K562 (cell line): ENCODE measurements around the gene ST3GAL3. TPM values are rescaled to one million over a fixed set of nuclear protein-coding genes. Genes with fewer than 3 reads are reported as not detected.
A peak's percentile ranks its signal among the peaks of the same experiment; 100 is the strongest.

Experiments used
- ARHGAP35 ChIP-seq: fragments of 450-650 bp; IDR thresholded peaks from 2 replicates; pipeline ENCODE4 v1.6.1; 2018; ENCODE audit not compliant: partially characterized antibody
- FOXA3 ChIP-seq, 2 experiments: fragments of 450-650 bp in 1 of 2; sonication (generic) in 1 of 2; formaldehyde crosslinking; IDR thresholded peaks in 1 of 2; conservative IDR thresholded peaks in 1 of 2; 2 replicates each; pipeline versions ENCODE4 v1.4.0 to v1.8.0; 2020 to 2022; ENCODE audit warnings: mild to moderate bottlenecking in 2 of 2, missing genetic modification reagents in 1 of 2
- FOXO4 ChIP-seq: fragments of 450-650 bp; formaldehyde crosslinking; IDR thresholded peaks from 2 replicates; pipeline ENCODE4 v1.4.0; 2020; ENCODE audit warnings: mild to moderate bottlenecking, moderate library complexity
- GTF2E2 ChIP-seq: fragments of 200-800 bp; sonication (Bioruptor generic); IDR thresholded peaks from 2 replicates; pipeline ENCODE4 v1.6.1; 2016; ENCODE audit warnings: missing genetic modification characterization, missing compliant biosample characterization
- HDAC8 ChIP-seq: fragments of 450-650 bp; IDR thresholded peaks from 2 replicates; pipeline ENCODE4 v1.6.1; 2016; ENCODE audit warnings: mild to moderate bottlenecking, missing genetic modification characterization, moderate library complexity, missing compliant biosample characterization
- HDGF ChIP-seq: fragments of 450-650 bp; IDR thresholded peaks from 2 replicates; pipeline ENCODE4 v1.6.1; 2016
- KAT2B ChIP-seq: IDR thresholded peaks from one replicate; pipeline ENCODE4 v1.6.1; 2012; ENCODE audit warnings: low read depth, mild to moderate bottlenecking, control low read depth, inconsistent platforms, low read length, moderate library complexity
- MCM3 ChIP-seq: fragments of 450-650 bp; IDR thresholded peaks from 2 replicates; pipeline ENCODE4 v1.6.1; 2016
- MEIS2 ChIP-seq: fragments of 450-650 bp; IDR thresholded peaks from 2 replicates; pipeline ENCODE4 v1.6.1; 2014; ENCODE audit warnings: mild to moderate bottlenecking; ENCODE audit not compliant: partially characterized antibody
- SAP30 ChIP-seq: fragments of 200-600 bp; sonication (generic); IDR thresholded peaks from 2 replicates; pipeline ENCODE4 v1.6.1; 2012; ENCODE audit warnings: borderline replicate concordance, low read depth, mild to moderate bottlenecking, moderate library complexity, low read length, control low read depth, inconsistent platforms; ENCODE audit not compliant: insufficient read depth, poor library complexity, severe bottlenecking
- SIN3B ChIP-seq: fragments of 450-650 bp; IDR thresholded peaks from 2 replicates; pipeline ENCODE4 v1.6.1; 2017; ENCODE audit warnings: low read depth, mild to moderate bottlenecking, moderate library complexity
- SP1 ChIP-seq: sonication (generic); formaldehyde crosslinking; IDR thresholded peaks from 2 replicates; pipeline ENCODE4 v1.8.1; 2022; ENCODE audit warnings: mild to moderate bottlenecking, missing genetic modification reagents
- SREBF1 ChIP-seq: fragments of 150-350 bp; IDR thresholded peaks from 2 replicates; pipeline ENCODE4 v1.6.1; 2014; ENCODE audit warnings: antibody characterized with exemption, low read depth, low read length, borderline replicate concordance
- polyA plus RNA-seq, 8 experiments: library from polyadenylated mRNA; depleted of rRNA in 4 of 8; stranded (reverse) in 5 of 8; unstranded in 3 of 8; fragments of >200 nt; fragmentation: Nextera tagmentation in 2 of 8; fragmentation: Illumina TruSeq in 1 of 8; extraction: Ambion mirVana in 2 of 8; extraction: Trizol in 1 of 8; gene quantifications; 2 replicates each; pipeline versions ENCODE4 v1.2.1 to v1.2.3, GENCODE V29; 2011 to 2014; ENCODE audit warnings: inconsistent platforms in 1 of 8, missing spikeins in 1 of 8
- total RNA-seq, 7 experiments: library from RNA; depleted of rRNA in 6 of 7; stranded (reverse); fragments of >200 nt in 6 of 7; fragmentation: Illumina TruSeq in 2 of 7; extraction: Trizol in 2 of 7; gene quantifications; 2 replicates each; pipeline versions ENCODE4 v1.2.1 to v1.2.3, GENCODE V29; 2011 to 2021; ENCODE audit warnings: low replicate concordance in 1 of 7
- TF ChIP-seq, protein P1 (sequence below): fragments of 450-650 bp; IDR thresholded peaks from 2 replicates; pipeline ENCODE4 v1.6.1; 2016
- TF ChIP-seq, protein P2 (sequence below): fragments of 250-450 bp; sonication (Bioruptor Pico); IDR thresholded peaks from 2 replicates; pipeline ENCODE4 v1.4.0; 2020; ENCODE audit warnings: mild to moderate bottlenecking, moderate library complexity

The ST3GAL3 gene
- total and polyA plus RNA-seq, 9 of the 15 experiments (the other 6 are each of a cell fraction or from before 2014, with no cell fraction given): 1.2 to 18.9 (median 11.0) TPM

- no peak for TF ChIP-seq FOXO4 (CRISPR knock-in tag)
- TF ChIP-seq ARHGAP35: peak; percentile 67
- TF ChIP-seq MCM3: no peak
- 0 out of 2 replicates have a peak, but pooled peaks have one; percentile 52 for TF ChIP-seq HDGF
- no peak for TF ChIP-seq SIN3B
- peak; percentile 50; the same call in 1 of the 2 replicates for TF ChIP-seq SP1 (CRISPR knock-in tag)
- TF ChIP-seq, protein P1, sequence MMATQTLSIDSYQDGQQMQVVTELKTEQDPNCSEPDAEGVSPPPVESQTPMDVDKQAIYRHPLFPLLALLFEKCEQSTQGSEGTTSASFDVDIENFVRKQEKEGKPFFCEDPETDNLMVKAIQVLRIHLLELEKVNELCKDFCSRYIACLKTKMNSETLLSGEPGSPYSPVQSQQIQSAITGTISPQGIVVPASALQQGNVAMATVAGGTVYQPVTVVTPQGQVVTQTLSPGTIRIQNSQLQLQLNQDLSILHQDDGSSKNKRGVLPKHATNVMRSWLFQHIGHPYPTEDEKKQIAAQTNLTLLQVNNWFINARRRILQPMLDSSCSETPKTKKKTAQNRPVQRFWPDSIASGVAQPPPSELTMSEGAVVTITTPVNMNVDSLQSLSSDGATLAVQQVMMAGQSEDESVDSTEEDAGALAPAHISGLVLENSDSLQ: peak; percentile 88
- TF ChIP-seq, protein P2, sequence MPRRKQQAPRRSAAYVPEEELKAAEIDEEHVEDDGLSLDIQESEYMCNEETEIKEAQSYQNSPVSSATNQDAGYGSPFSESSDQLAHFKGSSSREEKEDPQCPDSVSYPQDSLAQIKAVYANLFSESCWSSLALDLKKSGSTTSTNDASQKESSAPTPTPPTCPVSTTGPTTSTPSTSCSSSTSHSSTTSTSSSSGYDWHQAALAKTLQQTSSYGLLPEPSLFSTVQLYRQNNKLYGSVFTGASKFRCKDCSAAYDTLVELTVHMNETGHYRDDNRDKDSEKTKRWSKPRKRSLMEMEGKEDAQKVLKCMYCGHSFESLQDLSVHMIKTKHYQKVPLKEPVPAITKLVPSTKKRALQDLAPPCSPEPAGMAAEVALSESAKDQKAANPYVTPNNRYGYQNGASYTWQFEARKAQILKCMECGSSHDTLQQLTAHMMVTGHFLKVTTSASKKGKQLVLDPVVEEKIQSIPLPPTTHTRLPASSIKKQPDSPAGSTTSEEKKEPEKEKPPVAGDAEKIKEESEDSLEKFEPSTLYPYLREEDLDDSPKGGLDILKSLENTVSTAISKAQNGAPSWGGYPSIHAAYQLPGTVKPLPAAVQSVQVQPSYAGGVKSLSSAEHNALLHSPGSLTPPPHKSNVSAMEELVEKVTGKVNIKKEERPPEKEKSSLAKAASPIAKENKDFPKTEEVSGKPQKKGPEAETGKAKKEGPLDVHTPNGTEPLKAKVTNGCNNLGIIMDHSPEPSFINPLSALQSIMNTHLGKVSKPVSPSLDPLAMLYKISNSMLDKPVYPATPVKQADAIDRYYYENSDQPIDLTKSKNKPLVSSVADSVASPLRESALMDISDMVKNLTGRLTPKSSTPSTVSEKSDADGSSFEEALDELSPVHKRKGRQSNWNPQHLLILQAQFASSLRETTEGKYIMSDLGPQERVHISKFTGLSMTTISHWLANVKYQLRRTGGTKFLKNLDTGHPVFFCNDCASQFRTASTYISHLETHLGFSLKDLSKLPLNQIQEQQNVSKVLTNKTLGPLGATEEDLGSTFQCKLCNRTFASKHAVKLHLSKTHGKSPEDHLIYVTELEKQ (CRISPR knock-in tag): no peak
- no peak for TF ChIP-seq HDAC8 (tag)
- no peak for TF ChIP-seq SREBF1
- peak; percentile 84 for TF ChIP-seq MEIS2
- no peak for TF ChIP-seq KAT2B
- TF ChIP-seq SAP30: peak; percentile 32
- TF ChIP-seq FOXA3 (CRISPR knock-in tag; conservative IDR thresholded peaks at IDR 0.05 in 1 of 2, IDR thresholded peaks at IDR 0.05 in 1 of 2): 0 out of 4 replicates have a peak, but pooled peaks of 1 of the 2 experiments have one; percentile 70
- TF ChIP-seq GTF2E2 (tag): no peak
These were observed 270.3 kb downstream of the ST3GAL3 start (continued) for GRCh38 chr1:43977376-43978263.
